GM21723 (cell line): ENCODE data around the gene RARRES1.
"Not testable (repeated sequence)": the region's sequence is repeated elsewhere in the genome, so short reads cannot be mapped to it uniquely, and the experiment has no call there.

Experiments
- ATAC-seq: cut with Tn5 transposase; IDR thresholded peaks from one replicate; pipeline ENCODE4 v1.9.1; 2021; ENCODE audit warnings: mild to moderate bottlenecking, moderate library complexity; ENCODE audit not compliant: unreplicated experiment

Gene RARRES1

DNA sequence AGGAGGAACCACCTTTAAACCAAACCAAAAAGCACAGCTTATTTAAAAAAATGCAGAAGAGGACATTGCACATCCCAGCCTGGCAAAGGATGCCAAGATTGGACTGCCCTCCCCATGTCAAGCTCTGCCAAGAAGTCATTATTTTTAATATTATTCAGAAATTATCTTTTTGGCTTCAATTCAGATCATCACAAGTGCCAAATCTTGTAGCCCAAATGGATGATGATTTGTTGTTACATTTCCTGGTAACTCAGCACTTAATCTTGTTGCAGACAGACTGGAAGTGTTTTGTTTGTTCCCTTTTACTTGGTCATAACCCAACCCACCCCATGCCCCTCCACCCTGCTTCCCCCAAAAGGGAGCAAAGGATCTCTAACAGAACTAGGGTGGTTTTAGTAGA is 31.7 kb downstream of the RARRES1 start:
- ATAC-seq: no peak

DNA sequence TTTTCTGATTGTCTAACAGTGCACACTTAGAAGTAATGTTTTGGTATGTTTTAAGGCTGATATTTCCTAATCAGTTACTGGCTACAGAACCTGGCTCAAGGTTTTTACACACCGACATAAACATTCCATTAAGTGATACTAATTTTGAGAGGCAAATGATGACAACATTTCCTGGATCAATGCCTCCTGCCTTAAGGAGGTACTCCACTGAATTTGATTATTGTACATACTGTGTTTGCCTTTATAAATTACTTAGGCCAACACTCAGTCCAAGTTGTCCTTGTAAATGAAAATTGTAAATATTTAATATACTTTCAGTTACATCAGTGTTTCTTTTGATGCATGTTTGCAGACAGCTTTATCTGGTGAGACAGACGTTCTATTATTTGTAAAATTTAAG is 35.6 kb downstream of the RARRES1 start:
- ATAC-seq: no peak

DNA sequence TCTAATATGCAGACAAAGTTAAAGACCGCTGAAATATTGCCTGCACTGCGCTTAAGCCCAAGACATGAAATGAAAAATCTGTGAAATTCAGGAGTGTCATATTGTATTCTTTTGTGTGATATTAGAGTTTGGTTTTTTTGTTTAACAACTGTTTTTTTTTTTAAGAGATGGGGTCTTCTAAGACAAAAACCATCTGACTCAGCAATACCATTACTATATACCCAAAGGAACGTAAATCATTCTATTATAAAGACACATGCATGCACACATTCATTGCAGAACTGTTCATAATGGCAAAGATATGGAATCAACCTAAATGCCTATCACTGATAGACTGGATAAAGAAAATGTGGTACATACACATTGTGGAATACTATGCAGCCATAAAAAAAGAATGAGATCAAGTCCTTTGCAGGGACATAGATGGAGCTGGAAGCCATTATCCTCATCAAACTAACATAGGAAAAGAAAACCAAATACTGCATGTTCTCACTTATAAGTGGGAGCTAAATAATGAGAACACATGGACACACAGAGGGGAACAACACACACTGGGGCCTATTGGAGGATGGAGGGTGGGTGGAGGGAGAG is 38.3 kb downstream of the RARRES1 start:
- not testable (repeated sequence) for ATAC-seq

DNA sequence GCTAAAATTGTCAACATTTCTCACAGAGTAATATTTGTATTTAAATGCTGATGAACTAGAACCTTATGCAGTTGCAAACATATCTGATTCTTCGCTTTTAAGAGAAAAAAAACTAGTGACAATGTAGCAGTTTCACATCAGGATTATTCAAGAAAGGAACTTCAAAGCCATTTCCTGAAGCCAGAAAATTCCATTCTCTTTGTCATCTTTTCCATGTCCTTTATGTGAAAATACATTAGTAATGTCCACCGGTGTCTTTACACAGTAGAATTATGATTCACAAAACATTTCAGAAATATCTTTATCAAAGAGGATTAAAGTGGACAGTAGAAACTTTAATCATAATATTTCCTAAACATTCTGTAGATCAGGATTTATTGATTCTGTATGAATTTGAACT is 47.1 kb downstream of the RARRES1 start:
- no peak for ATAC-seq

DNA sequence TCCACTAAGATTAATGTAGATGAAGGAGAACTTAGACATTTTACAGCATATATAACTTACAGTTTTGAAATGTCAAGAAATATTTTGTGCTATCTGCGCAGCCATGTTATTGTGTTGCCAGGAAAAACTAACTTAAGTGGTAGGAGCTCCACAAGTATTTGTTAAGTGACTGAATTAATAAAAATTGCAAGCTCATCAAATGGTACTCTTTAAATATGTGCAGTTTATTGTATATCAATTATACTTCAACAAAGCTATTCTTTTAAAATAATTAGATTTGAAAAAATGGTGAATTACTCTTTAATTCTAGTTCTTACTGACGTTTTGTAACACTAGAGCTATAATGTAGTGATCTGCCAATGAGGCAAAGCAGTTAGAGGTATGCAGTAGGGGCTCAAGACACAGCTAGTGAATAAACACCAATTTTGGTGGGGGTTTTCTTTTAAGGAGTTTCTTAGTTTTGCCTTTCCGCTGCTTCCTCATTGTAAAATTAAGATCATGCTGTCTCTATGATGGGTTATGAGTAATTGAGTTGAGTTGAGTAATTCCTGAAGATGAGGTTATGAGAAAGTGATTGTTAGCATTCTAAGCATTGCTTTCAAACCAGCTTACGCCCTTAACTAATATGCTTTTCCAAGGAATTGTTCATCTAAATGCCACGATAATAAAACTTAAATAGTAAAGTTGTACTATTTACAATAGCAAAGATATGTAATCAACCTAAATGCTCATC is 48.9 kb downstream of the RARRES1 start:
- no peak for ATAC-seq

DNA sequence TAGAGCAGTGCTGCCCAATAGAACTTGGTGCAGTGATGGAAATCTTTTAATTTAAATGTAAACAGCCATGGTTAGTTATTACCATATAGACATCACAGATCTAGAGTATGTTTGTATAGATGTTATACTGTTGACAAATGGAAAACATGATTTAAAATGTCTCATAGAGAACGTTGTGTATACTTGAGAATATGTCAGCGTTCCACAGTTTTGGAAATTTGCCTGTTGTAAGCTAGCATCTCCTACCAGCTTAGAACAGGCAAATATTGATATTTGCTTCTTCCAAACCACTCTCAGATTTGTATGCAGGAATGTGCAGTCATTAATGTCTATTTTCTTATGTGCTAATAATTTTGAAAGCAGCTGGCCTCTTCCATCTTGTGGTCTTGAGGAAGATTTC is 51.4 kb downstream of the RARRES1 start:
- ATAC-seq: no peak

DNA sequence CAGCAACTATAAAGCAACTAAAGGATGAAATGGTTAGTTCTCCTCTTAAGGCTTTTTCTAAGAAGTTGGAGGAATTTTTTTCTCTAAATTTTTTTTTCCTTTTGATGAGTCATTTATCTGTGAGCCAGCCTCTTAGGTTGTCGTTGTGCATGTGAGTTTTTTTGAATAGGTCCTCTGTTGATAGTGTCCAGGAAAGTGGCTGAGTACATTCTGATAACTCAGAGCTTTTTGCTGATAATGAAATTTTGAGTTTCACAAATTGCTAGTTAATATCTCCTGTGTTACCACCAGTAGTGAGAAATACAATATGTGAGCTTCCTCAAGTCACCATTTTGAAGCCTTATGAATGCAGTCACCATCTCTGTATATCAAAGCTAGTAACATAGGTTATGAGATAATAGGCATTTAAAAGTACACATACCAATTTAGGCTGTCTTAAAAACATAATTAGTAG is 52.7 kb downstream of the RARRES1 start:
- ATAC-seq: no peak

DNA sequence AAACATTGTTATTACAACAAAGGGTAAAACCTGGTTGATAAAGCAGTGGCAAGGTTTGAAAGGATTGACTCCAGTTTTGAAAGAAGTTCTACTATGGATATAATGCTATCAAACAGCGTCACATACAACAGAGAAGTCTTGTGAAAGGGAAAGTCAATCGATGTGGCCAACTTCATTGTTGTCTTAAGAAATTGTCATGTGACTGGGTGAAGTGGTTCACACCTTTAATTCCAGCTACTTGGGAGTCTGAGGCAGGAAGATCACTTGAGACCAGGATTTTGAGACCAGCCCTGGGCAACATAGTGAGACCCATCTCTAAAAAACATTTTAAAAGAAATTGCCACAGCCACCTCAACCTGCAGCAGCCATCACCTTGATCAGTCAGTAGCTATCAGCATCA is 53.6 kb downstream of the RARRES1 start:
- ATAC-seq: no peak

DNA sequence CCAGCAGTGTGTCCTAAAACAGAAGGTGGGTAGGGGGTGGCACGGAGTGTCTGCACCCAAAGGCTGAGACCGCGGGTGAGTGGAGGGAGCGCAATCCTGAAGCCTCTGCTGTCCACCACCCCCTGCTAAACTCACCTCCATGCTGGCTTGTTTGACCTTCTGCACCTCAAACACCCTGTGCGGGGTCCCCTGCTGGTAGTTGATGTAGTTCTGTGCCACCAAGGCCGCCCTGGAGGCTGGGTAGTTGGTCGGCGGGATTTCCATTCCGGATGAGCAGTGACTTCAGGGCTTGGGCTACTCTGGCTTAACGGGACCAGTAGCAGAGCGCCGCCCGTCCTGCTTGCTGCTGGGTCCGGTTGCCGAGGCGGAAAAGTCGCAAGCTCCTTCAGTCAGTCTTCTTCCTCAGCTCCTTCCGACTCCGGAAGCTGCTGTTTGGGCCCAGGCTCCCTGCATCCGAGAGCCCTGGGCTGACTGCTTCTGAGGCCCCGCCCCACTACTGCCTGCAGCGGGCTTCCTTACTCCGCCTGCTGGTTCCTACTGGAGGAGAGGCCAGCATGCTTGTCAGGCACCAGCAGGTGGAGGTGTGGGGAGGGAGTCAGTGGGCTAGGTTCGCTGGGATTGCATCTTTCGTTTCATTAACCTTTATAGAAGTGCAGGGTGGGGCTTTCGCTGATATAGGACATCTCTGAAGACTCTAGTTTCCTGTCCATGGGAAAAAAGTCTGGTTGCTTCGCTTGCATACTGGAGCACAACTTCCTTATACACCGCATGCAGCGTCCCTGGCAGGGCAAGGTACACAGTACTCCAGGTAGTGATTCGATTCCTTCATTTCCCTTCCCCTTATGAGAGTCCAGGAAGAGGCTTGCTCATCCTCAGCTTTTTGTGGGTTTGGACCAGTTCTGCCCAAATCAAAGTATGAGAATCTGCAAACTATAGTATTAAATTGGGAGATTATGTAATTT is 59.8 kb downstream of the RARRES1 start, which contains the start of gene LXN:
Gene LXN (minus strand): TSS at position 434 of the 962 bp plus-strand sequence. CDS start 170 bp downstream, at position 264.
- ATAC-seq: peak; percentile 100

DNA sequence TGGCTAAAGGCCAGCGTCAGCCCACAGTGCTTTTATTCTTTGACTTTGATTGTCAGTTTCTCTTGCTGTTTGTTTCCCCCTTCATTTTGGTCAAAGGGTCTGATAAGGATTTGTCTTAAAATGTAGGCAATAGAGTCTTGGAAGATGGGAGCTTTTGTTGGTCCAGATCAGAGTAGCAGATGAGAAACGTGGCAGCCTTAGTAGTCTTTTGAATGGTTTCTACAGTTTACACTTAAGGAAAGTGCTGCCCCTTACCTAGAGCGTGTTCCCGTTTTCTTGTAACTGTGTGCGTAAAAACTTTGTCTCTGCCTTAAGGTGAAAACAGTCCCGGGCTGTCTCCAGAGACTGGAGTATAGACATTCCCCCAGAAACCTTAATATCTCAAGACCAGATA is 60.4 kb downstream of the RARRES1 start:
- ATAC-seq: peak; percentile 16

DNA sequence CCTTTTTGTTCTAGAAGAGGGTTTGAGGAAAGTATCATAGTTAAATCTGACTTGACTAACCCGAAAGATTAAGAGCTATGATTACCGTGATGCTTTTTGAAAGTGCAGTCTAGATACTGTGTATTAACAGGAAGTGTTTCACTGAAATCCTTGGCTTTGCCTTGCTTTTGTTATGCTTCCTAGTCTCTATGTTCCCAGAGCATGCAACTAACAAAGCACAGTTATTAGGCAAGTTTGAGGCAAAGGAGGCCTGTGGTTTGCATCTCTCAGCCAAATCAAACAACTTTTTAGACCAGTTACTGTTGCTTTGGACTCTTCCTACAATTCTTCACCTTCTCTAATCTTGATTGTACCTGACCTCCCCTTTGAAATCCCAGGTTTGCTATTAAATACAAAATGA is 63.8 kb downstream of the RARRES1 start:
- no peak for ATAC-seq

DNA sequence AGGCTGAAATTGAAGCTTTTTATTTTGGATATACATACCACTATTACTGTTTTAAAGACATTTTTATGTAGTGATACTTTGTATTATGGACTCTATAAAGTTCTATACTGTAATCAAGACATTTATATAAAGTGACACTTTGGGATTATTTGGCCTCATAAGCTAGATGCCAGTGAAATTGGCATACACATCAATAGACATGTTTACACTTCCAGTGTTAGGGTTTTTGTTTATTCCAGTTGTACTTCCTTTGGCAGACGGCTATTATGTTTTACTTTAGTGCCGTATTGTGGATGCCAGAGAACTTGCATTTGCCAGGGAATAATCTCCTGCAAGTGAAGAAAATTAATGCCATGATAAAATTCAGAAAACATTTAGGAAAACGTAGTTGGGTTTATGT is 65.8 kb downstream of the RARRES1 start:
- no peak for ATAC-seq

DNA sequence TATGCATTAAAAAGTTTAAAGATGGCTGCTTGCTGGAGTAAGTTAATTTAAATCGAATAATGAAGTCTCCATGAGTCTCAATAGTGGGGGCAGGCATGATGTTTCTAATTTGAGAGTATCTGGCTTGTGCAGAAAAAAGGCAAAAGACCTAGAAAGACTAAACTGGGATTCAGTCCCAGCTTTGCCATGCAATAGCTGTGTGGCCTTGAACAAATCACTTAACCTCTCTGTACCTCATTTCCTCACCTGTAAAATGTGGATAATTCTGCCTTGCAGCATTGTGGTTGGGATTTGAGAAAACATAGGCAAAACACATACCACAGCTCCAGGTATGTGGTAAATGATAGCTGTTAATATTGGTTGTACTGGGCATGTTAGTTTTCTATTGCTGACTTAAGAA is 68.4 kb downstream of the RARRES1 start:
- no peak for ATAC-seq

DNA sequence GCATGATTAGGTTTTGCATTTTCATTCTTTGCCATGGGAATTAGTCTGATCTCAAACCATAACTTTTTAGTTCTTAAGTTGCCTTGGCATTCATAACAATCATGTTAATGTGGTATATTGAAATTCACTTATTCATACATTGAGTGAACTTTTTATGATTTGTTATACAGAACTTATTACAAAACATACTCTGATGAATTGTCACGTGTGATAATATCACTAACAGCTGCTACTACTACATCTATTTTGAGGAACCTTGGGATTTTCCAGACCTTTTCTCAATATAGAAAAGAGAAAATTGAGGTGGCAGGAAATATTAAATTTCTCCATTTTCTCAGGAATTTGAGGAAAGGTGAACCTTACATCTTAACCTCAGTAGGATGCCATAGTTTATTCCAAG is 69.0 kb downstream of the RARRES1 start:
- ATAC-seq: no peak

DNA sequence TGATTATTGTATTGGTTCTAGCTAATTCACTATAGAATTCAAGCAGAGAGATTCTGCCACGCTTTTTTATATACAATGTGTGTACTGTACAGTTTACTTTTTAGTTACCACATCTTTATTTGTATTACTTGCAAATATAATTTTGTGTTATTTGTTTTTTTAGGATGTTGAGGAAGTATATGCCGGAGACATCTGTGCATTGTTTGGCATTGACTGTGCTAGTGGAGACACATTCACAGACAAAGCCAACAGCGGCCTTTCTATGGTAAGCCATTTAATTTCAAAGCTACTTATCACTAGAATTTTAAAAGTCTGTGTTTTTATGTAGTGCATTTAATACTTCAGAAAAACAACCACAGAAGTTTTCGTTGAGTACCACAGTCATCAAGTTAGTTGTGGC is 71.5 kb downstream of the RARRES1 start:
- ATAC-seq: no peak

DNA sequence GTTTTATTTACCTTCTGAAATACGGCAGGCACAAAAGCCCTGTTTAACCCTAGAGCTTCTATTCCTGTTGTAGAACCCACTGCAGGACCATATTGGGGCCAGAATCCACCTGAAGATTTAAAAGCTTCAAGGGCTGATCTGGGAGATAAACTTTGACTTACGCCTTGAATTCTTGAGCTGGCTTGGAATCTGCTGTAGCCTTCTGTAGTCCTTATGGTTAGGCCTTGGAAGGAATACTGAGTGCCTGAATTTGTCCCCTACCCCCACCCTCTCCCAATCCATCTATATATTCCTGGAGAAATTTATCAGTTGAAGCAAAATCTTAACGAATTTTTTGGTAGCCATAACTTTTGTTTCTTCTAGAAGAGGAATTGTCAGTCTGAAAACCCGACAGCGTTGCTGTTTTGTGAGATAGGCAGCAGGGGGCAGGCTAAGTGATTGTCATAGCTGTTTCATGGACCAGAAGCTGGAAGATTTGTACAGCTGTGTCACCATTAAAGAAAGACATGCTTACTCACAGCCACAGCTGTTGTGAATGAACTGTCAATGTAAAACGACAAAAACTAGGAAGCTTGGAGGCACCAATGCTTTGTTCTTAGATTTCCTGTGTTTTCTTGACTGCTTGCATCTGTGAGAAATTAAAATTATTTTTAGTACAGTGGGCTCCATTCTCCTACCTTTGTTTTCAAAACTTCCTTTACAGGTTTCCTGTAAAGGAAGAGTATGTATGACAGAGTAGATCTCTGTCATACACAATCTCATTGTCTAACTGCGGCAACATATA is 72.6 kb downstream of the RARRES1 start:
- peak; percentile 89 for ATAC-seq

DNA sequence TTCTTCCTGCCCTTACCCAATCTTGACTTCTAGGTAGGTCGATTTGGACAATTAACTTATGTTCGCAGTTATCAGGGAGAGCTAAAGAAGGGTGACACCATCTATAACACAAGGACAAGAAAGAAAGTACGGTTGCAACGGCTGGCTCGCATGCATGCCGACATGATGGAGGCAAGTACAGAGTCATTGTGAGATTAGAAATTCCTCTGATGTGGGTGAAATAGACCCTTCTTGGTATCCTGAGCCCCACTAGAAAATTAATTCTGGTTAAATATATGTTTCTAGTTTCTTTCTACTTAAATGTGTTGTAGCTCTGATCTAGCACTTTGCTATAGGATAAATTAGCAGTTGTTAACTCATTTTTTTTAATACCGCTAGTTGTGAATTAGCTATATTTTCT is 73.4 kb downstream of the RARRES1 start:
- no peak for ATAC-seq

DNA sequence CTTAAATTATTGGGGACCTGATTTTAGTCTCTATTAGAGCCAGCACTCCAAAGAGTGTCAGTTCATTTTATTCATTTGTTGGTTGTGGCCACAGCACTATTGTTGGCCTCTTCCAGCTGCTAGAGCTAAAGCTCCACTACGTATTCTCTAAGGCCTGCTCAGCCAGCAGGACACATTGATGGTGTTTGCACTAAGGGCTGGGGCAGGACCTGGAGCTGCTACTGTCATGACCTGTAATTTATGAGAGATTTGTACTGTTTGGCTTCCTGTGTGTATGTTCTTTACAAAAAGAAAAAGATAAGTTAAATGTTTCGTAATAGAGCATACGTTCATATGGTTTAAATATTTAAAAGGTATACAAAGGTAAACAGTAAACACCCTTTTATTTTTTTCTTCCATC is 79.8 kb downstream of the RARRES1 start:
- ATAC-seq: no peak

DNA sequence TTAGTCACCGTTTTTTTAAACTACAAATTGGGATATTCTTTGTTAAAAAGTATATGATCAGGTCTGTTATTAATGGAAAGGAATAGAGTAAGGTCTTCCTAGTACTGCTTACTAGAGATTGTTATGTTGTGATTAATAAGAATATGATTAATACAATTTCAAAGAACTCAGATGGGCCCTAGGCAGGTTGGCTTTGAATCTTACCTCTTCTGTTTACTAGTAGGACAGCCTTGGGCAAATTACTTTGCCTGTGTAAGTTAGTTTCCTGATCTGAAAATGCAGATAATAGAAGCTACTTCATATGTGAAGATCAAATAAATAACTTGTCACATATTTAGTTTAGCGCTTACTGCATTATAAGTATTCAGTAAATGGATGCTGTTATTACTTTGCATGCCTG is 81.1 kb downstream of the RARRES1 start:
- no peak for ATAC-seq

DNA sequence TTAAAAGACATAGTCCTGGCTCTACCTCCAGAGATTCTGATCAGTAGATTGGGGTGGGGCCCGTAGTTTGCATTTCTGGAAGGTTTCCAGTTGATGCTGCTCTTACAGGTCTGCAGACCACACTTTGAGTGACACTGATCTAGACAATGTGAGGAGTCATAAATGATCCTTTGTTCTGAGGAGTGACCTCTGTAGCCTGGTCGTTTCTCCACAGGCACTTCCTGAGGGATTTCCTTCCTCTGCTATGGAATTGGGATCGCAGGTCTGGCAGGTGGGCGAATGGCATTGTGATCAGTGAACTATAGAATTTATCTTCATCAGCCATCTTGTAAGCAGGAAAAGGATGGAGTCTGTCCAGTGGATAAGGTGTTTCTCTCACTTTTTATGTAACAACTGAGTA is 82.5 kb downstream of the RARRES1 start:
- no peak for ATAC-seq
